Loucy (cell line): ENCODE data around the gene INPP5F.

ENCODE experiments used
- CTCF ChIP-seq: fragments of 200-600 bp; sonication (generic); conservative IDR thresholded peaks from 2 replicates; pipeline ENCODE4 v1.5.1; 2014; ENCODE audit warnings: mild to moderate bottlenecking, antibody characterized with exemption, low read length
- EZH2phosphoT487 ChIP-seq: fragments of 200-600 bp; IDR thresholded peaks from 2 replicates; pipeline ENCODE4 v1.6.1; 2018; ENCODE audit warnings: antibody characterized with exemption, mild to moderate bottlenecking, moderate library complexity, borderline replicate concordance

- TF ChIP-seq EZH2phosphoT487 (no peak), CTCF (no peak)
These were observed 21.8 kb upstream of the INPP5F start for GRCh38 chr10:119703903-119704508.
